Activated effector memory CD4-positive, alpha-beta T cell treated with anti-CD3 and anti-CD28 coated beads, Interleukin-2, amount 50 U/mL, for 16 hours (primary cell): ENCODE measurements around the gene JTB.

Source experiments
- DNase-seq: peaks from one replicate; pipeline ENCODE4 v3.0.0-alpha.2; 2020

The JTB gene

DNA sequence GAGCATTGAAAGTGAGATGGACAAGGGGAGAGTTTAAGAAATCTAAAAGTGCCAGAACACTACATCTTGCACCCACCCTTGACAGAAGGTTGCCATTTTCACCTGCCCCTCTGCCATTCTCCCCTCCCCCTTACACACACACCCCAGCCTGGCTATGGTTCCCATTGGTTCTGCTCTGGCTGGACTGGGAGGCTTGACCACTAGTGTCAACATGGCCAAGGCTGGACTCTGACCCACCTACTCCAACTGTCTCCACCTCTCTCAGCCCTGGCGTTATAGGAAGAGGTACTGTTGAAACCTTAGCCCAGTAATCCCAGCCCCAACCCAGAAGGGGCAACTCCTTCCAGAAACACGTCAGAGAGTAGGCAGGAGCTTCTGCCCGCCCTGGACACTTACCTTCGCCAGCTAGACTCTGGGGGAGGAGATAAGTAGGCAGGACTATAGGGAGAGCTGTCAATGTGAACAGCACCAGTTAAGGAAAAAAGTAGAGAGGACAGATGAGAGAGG lies 23.6 kb downstream of the JTB start:
- DNase-seq = no peak

GRCh38 chr1:153951801-153952200 lies 25.7 kb downstream of the JTB start:
- no peak for DNase-seq

GRCh38 chr1:153951183-153951582 lies 26.3 kb downstream of the JTB start:
- no peak for DNase-seq

- DNase-seq = peak; percentile 92
These were observed 30.7 kb downstream of the JTB start, which contains the start of gene DENND4B for GRCh38 chr1:153946622-153947241. Gene DENND4B, minus strand, starts transcription at chr1:153946718. Its CDS starts 2,344 bp downstream, at chr1:153944374.

DNA sequence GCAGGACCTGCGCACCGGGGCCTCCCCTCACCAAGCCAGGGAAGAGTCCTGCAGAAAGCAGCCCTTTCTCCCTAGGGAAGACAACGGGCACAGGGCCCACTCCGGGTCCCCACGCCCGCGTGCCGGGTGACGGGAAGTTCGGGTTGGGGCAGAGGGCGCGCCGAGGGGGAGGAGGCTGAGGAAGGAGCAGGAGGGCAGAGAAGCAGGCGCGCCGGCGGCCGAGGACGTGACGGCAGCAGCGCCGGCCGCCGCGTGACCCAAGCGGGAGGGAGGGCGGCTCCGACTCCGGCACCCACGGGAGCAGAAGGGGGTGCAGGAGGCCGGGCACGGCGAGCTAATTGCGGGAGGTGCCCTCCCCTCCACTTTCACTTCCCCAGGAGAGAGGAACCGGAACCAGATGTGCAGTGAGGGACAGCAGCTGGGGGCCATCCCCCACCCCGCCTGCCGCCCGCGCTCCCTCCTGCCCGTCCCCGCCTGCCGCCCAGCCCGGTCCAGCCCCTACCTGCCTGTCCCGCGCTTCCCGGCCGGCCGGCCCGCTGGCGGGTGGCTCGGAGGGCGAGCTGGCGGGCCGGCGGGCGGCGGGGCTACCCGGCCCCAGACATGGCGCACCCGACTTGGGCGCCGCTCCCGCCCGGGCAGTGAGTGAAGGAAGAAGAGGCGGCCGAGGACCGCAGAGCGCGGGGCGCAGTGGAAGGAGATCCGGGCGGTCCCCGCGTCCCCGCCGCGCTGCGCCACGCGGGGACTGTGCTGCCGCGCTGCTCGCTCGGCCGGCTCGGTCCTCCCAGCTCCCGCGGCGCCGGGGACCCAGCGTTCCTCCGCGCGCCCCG lies 31.5 kb downstream of the JTB start:
- peak; percentile 91 for DNase-seq

DNA sequence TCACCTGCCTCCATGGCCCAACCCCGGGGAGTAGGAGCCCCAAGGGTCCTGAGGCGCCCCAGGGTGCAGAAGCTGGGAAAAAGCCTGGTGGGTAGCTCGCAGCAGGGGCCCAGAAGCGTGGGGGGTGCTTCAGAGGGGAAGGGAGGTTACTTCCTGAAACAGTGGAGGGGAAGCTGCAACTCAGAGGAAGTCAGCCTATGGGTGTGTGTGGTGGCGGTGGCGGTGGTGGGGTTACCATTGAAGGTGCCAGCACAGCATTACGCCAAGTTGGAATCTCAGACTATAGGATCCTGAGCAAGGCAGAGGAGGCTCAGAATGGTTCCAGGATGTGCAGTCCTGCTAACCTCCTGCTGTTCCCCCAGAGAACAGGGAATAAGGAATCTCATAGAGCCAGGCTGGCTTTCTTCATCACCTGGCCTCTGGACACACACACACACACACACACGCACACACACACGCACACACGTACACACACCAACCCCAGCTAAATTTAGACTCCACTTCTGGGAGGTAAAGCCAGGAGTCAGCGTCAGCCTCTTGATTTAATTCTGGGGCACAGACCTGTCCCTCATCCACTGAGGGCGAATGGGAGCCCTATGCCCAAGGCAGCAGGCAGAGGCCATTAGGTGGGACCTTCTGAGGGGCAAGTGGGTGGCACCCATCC lies 32.2 kb downstream of the JTB start:
- DNase-seq = peak; percentile 90

- DNase-seq = no peak
These were observed 32.7 kb downstream of the JTB start for GRCh38 chr1:153944827-153945117.

- no peak for DNase-seq
These were observed 33.3 kb downstream of the JTB start for GRCh38 chr1:153944005-153944826.

- no peak for DNase-seq
These were observed 34.5 kb downstream of the JTB start for GRCh38 chr1:153942766-153943549.

- DNase-seq = no peak
These were observed 35.4 kb downstream of the JTB start for GRCh38 chr1:153941826-153942725.

- no peak for DNase-seq
These were observed 36.7 kb downstream of the JTB start for GRCh38 chr1:153940756-153941155.

GRCh38 chr1:153939476-153939875 lies 38.0 kb downstream of the JTB start:
- no peak for DNase-seq

DNA sequence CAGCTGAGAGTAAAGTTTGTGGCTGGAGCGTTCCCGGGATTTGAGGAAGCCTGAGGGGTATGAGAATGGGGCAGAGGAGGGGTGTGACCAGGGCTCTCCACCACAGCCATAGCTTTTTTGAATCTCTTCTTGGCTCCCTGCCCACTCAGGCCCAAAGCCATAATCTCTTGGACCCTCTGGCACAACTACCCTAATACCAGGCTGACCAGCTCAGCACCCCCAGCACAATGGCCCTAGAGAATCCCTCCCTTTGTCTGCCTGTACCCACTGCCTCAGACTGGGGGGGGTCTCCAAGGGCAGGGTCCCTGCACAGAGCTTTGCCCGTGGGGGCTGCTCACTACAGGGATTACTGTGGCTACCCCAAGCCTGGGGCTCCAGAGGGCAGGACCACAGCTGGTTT lies 38.5 kb downstream of the JTB start:
- DNase-seq = no peak

DNA sequence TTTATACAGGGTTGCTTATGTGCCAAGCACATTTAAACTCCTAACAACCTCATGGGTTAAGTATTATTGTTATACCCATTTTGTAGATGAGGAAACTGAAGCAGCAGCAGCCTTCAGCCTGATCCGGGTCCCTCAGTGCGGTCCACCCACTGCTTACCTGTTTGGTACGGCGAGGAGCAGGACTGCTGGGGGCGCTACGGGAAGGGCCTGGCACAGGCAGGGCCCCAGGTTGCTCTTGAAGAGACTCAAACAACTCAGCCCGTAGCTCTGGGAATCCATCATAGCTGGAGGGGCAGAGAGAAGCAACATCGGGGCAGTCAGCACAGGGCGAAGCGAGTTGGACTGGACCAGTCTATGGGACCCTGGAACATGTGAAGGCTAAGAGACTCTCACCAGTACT lies 40.1 kb downstream of the JTB start:
- DNase-seq = no peak

- no peak for DNase-seq
These were observed 41.3 kb downstream of the JTB start for GRCh38 chr1:153936011-153936802.

GRCh38 chr1:153934746-153935145 lies 42.7 kb downstream of the JTB start:
- peak; percentile 58 for DNase-seq

DNA sequence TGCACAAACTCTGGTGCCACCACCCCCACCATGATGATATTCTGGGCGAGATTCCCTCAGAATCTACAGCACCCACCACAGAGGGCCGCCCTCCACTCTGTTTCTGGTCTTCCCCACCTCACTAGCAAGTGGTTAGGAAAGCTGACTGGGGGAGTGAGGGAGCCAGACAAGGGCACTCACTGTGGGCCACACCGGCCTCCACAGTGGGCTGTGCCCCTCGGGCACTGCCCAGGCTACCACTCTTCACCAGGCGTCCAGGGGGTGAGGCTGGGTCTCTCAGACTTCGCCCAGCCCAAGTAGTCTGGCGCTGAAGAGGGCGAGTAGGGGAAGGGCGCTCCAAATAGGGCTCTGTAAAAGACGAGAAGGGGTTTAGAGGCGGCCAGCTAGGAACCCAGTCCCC lies 43.5 kb downstream of the JTB start:
- DNase-seq = peak; percentile 52

- no peak for DNase-seq
These were observed 44.0 kb downstream of the JTB start for GRCh38 chr1:153933430-153933829.

- peak; percentile 33 for DNase-seq
These were observed 45.0 kb downstream of the JTB start for GRCh38 chr1:153932156-153933131.
